Measurements from ENCODE around the gene EDEM3.

EDEM3 gene

GRCh38 chr1:184775329-184775728 lies 20.7 kb upstream of the EDEM3 start:
- H4K91ac ChIP-seq (ENCODE audit: low read depth, low read length, poor library complexity), result no peak overlapping the region
- H2AK5ac ChIP-seq (ENCODE audit: low read depth, low read length), result no peak overlapping the region
- no peak overlapping the region for H2BK120ac ChIP-seq (ENCODE audit: low read depth, low read length)
- no peak for DNase-seq (ENCODE audit: low spot score)
- no peak overlapping the region for H2AFZ ChIP-seq (ENCODE audit: low read length)
- no peak overlapping the region for H2BK12ac ChIP-seq (ENCODE audit: low read length)
- H2BK15ac ChIP-seq (ENCODE audit: low read length), result no peak overlapping the region
- no peaks in the 10 kb centered on the region for H3K9me3 ChIP-seq (replicated peaks in 1 of 2; ENCODE audit: control insufficient read depth in 2 of 2, insufficient read depth in 1 of 2, low read depth in 1 of 2, low read length in 2 of 2)
- H3K9ac ChIP-seq (ENCODE audit: low read depth, low read length, poor library complexity), result no peak overlapping the region
- H3K14ac ChIP-seq (ENCODE audit: low read length), result no peak overlapping the region
- H3K4ac ChIP-seq (ENCODE audit: low read length), result no peak overlapping the region
- no peaks in the 10 kb centered on the region for H3K4me1 ChIP-seq (ENCODE audit: control insufficient read depth in 2 of 2, insufficient read depth in 1 of 2, low read depth in 1 of 2, low read length in 2 of 2)
- no peaks in the 10 kb centered on the region for H3K27me3 ChIP-seq (ENCODE audit: control insufficient read depth in 3 of 3, insufficient read depth in 3 of 3, low read depth in 1 of 3, low read length in 3 of 3)
- H3K4me3 ChIP-seq (ENCODE audit: low read length in 2 of 2), result no peak overlapping the region
- no peak overlapping the region for H2BK5ac ChIP-seq (ENCODE audit: low read length)
- H3K79me1 ChIP-seq (ENCODE audit: low read depth, low read length), result no peaks in the 10 kb centered on the region
- H3K36me3 ChIP-seq (replicated peaks in 1 of 2; ENCODE audit: control insufficient read depth in 2 of 2, insufficient read depth in 2 of 2, low read length in 2 of 2), result no peaks in the 10 kb centered on the region
- H3K18ac ChIP-seq (ENCODE audit: low read length), result no peak overlapping the region
- H4K8ac ChIP-seq (ENCODE audit: low read depth, low read length), result no peak overlapping the region
- no peak overlapping the region for H3K27ac ChIP-seq (replicated peaks; ENCODE audit: low read length)
- no peak overlapping the region for H3K23ac ChIP-seq (ENCODE audit: low read depth, low read length, poor library complexity)
- no peak overlapping the region for H3K4me2 ChIP-seq (ENCODE audit: insufficient read depth, low read length, poor library complexity, severe bottlenecking)

GRCh38 chr1:184773762-184774320 lies 19.2 kb upstream of the EDEM3 start:
- Histone ChIP-seq H3K14ac (ENCODE audit: low read length) (no peak overlapping the region), H3K9ac (ENCODE audit: low read depth, low read length, poor library complexity) (no peak overlapping the region)
- WGBS, 2 donors (ENCODE audit: extremely low coverage in 2 of 2, insufficient read length in 2 of 2, insufficient replicate concordance in 1 of 2), result no CpG with 5 or more reads among the region's 4 CpGs

GRCh38 chr1:184771190-184771691 lies 16.6 kb upstream of the EDEM3 start:
- H3K18ac ChIP-seq (ENCODE audit: low read length), result no peak overlapping the region
- no peak overlapping the region for H2AK5ac ChIP-seq (ENCODE audit: low read depth, low read length)
- no peak overlapping the region for H3K4me2 ChIP-seq (ENCODE audit: insufficient read depth, low read length, poor library complexity, severe bottlenecking)
- no peaks in the 10 kb centered on the region for H3K79me1 ChIP-seq (ENCODE audit: low read depth, low read length)
- no peaks in the 10 kb centered on the region for H3K9me3 ChIP-seq (replicated peaks in 1 of 2; ENCODE audit: control insufficient read depth in 2 of 2, insufficient read depth in 1 of 2, low read depth in 1 of 2, low read length in 2 of 2)
- H3K27me3 ChIP-seq (ENCODE audit: control insufficient read depth in 3 of 3, insufficient read depth in 3 of 3, low read depth in 1 of 3, low read length in 3 of 3), result no peaks in the 10 kb centered on the region
- no peaks in the 10 kb centered on the region for H3K4me1 ChIP-seq (ENCODE audit: control insufficient read depth in 2 of 2, insufficient read depth in 1 of 2, low read depth in 1 of 2, low read length in 2 of 2)
- no peak overlapping the region for H2BK120ac ChIP-seq (ENCODE audit: low read depth, low read length)
- H2AFZ ChIP-seq (ENCODE audit: low read length), result no peak overlapping the region
- no peak overlapping the region for H3K4me3 ChIP-seq (ENCODE audit: low read length in 2 of 2)
- H3K36me3 ChIP-seq (replicated peaks in 1 of 2; ENCODE audit: control insufficient read depth in 2 of 2, insufficient read depth in 2 of 2, low read length in 2 of 2), result no peaks in the 10 kb centered on the region
- H3K23ac ChIP-seq (ENCODE audit: low read depth, low read length, poor library complexity), result no peak overlapping the region
- H4K8ac ChIP-seq (ENCODE audit: low read depth, low read length), result no peak overlapping the region
- no peak overlapping the region for H3K4ac ChIP-seq (ENCODE audit: low read length)
- no peak overlapping the region for H2BK15ac ChIP-seq (ENCODE audit: low read length)
- H3K14ac ChIP-seq (ENCODE audit: low read length), result no peak overlapping the region
- no peak overlapping the region for H2BK5ac ChIP-seq (ENCODE audit: low read length)
- no peak overlapping the region for H4K91ac ChIP-seq (ENCODE audit: low read depth, low read length, poor library complexity)
- no peak overlapping the region for H2BK12ac ChIP-seq (ENCODE audit: low read length)
- no peak overlapping the region for H3K9ac ChIP-seq (ENCODE audit: low read depth, low read length, poor library complexity)
- no CpG with 5 or more reads among the region's 7 CpGs for WGBS, 2 donors (ENCODE audit: extremely low coverage in 2 of 2, insufficient read length in 2 of 2, insufficient replicate concordance in 1 of 2)
- H3K27ac ChIP-seq (replicated peaks; ENCODE audit: low read length), result no peak overlapping the region
- DNase-seq (ENCODE audit: low spot score), result no peak

More at GRCh38 chr1:184773762-184774320, 19.2 kb upstream of the EDEM3 start:
- no peaks in the 10 kb centered on the region for H3K79me1 ChIP-seq (ENCODE audit: low read depth, low read length)
- H3K9me3 ChIP-seq (replicated peaks in 1 of 2; ENCODE audit: control insufficient read depth in 2 of 2, insufficient read depth in 1 of 2, low read depth in 1 of 2, low read length in 2 of 2), result no peaks in the 10 kb centered on the region
- no peak overlapping the region for H2AK5ac ChIP-seq (ENCODE audit: low read depth, low read length)
- no peaks in the 10 kb centered on the region for H3K27me3 ChIP-seq (ENCODE audit: control insufficient read depth in 3 of 3, insufficient read depth in 3 of 3, low read depth in 1 of 3, low read length in 3 of 3)
- H3K27ac ChIP-seq (replicated peaks; ENCODE audit: low read length), result no peak overlapping the region
- H3K4me2 ChIP-seq (ENCODE audit: insufficient read depth, low read length, poor library complexity, severe bottlenecking), result no peak overlapping the region
- no peak overlapping the region for H2BK15ac ChIP-seq (ENCODE audit: low read length)
- no peak overlapping the region for H3K23ac ChIP-seq (ENCODE audit: low read depth, low read length, poor library complexity)
- no peak overlapping the region for H3K18ac ChIP-seq (ENCODE audit: low read length)
- H2BK12ac ChIP-seq (ENCODE audit: low read length), result no peak overlapping the region
- no peak overlapping the region for H2BK5ac ChIP-seq (ENCODE audit: low read length)
- no peak overlapping the region for H4K8ac ChIP-seq (ENCODE audit: low read depth, low read length)
- DNase-seq (ENCODE audit: low spot score), result no peak
- H2BK120ac ChIP-seq (ENCODE audit: low read depth, low read length), result no peak overlapping the region
- H4K91ac ChIP-seq (ENCODE audit: low read depth, low read length, poor library complexity), result no peak overlapping the region
- H3K4me1 ChIP-seq (ENCODE audit: control insufficient read depth in 2 of 2, insufficient read depth in 1 of 2, low read depth in 1 of 2, low read length in 2 of 2), result no peaks in the 10 kb centered on the region
- no peak overlapping the region for H3K4ac ChIP-seq (ENCODE audit: low read length)
- H2AFZ ChIP-seq (ENCODE audit: low read length), result no peak overlapping the region
- H3K36me3 ChIP-seq (replicated peaks in 1 of 2; ENCODE audit: control insufficient read depth in 2 of 2, insufficient read depth in 2 of 2, low read length in 2 of 2), result no peaks in the 10 kb centered on the region
- H3K4me3 ChIP-seq (ENCODE audit: low read length in 2 of 2), result no peak overlapping the region

GRCh38 chr1:184770181-184770979 lies 15.7 kb upstream of the EDEM3 start:
- no peaks in the 10 kb centered on the region for H3K36me3 ChIP-seq (replicated peaks in 1 of 2; ENCODE audit: control insufficient read depth in 2 of 2, insufficient read depth in 2 of 2, low read length in 2 of 2)
- no CpG with 5 or more reads among the region's 4 CpGs for WGBS, 2 donors (ENCODE audit: extremely low coverage in 2 of 2, insufficient read length in 2 of 2, insufficient replicate concordance in 1 of 2)

More at GRCh38 chr1:184770181-184770979, 15.7 kb upstream of the EDEM3 start:
- no peak overlapping the region for H4K8ac ChIP-seq (ENCODE audit: low read depth, low read length)
- no peak overlapping the region for H2BK15ac ChIP-seq (ENCODE audit: low read length)
- no peak overlapping the region for H3K27ac ChIP-seq (replicated peaks; ENCODE audit: low read length)
- H3K4me3 ChIP-seq (ENCODE audit: low read length in 2 of 2), result no peak overlapping the region
- H3K4ac ChIP-seq (ENCODE audit: low read length), result no peak overlapping the region
- H2AK5ac ChIP-seq (ENCODE audit: low read depth, low read length), result no peak overlapping the region
- H3K23ac ChIP-seq (ENCODE audit: low read depth, low read length, poor library complexity), result no peak overlapping the region
- no peak overlapping the region for H3K14ac ChIP-seq (ENCODE audit: low read length)
- H3K18ac ChIP-seq (ENCODE audit: low read length), result no peak overlapping the region
- no peak for DNase-seq (ENCODE audit: low spot score)
- H3K79me1 ChIP-seq (ENCODE audit: low read depth, low read length), result no peaks in the 10 kb centered on the region
- H3K4me2 ChIP-seq (ENCODE audit: insufficient read depth, low read length, poor library complexity, severe bottlenecking), result no peak overlapping the region
- H2AFZ ChIP-seq (ENCODE audit: low read length), result no peak overlapping the region
- H2BK120ac ChIP-seq (ENCODE audit: low read depth, low read length), result no peak overlapping the region
- H3K9me3 ChIP-seq (replicated peaks in 1 of 2; ENCODE audit: control insufficient read depth in 2 of 2, insufficient read depth in 1 of 2, low read depth in 1 of 2, low read length in 2 of 2), result no peaks in the 10 kb centered on the region
- H3K4me1 ChIP-seq (ENCODE audit: control insufficient read depth in 2 of 2, insufficient read depth in 1 of 2, low read depth in 1 of 2, low read length in 2 of 2), result no peaks in the 10 kb centered on the region
- no peak overlapping the region for H2BK12ac ChIP-seq (ENCODE audit: low read length)
- no peak overlapping the region for H4K91ac ChIP-seq (ENCODE audit: low read depth, low read length, poor library complexity)
- H2BK5ac ChIP-seq (ENCODE audit: low read length), result no peak overlapping the region
- H3K27me3 ChIP-seq (ENCODE audit: control insufficient read depth in 3 of 3, insufficient read depth in 3 of 3, low read depth in 1 of 3, low read length in 3 of 3), result no peaks in the 10 kb centered on the region
- H3K9ac ChIP-seq (ENCODE audit: low read depth, low read length, poor library complexity), result no peak overlapping the region
